WTC11 (cell line): Measurements from ENCODE around the gene CDH13.

Experiments
- SP1 ChIP-seq: sonication (generic); formaldehyde crosslinking; conservative IDR thresholded peaks from 2 replicates; pipeline ENCODE4 v1.8.1; 2022; ENCODE audit warnings: missing genetic modification reagents
- TP53 ChIP-seq: sonication (generic); formaldehyde crosslinking; IDR thresholded peaks from 2 replicates; pipeline ENCODE4 v1.8.1; 2023; ENCODE audit warnings: mild to moderate bottlenecking, missing genetic modification reagents
- TF ChIP-seq, protein P1 (sequence below): fragments of 200-600 bp; IDR thresholded peaks from 2 replicates; pipeline ENCODE4 v1.8.0; 2022; ENCODE audit warnings: antibody characterized with exemption
- TF ChIP-seq, protein P2 (sequence below): sonication (generic); formaldehyde crosslinking; IDR thresholded peaks from 2 replicates; pipeline ENCODE4 v1.8.0; 2022; ENCODE audit warnings: mild to moderate bottlenecking, missing genetic modification reagents
- TF ChIP-seq, protein P3 (sequence below): sonication (generic); formaldehyde crosslinking; IDR thresholded peaks from 2 replicates; pipeline ENCODE4 v1.8.0; 2022; ENCODE audit warnings: mild to moderate bottlenecking, missing genetic modification reagents
- TF ChIP-seq, protein P4 (sequence below): sonication (generic); formaldehyde crosslinking; IDR thresholded peaks from 2 replicates; pipeline ENCODE4 v1.8.0; 2022; ENCODE audit warnings: mild to moderate bottlenecking, missing genetic modification reagents

DNA sequence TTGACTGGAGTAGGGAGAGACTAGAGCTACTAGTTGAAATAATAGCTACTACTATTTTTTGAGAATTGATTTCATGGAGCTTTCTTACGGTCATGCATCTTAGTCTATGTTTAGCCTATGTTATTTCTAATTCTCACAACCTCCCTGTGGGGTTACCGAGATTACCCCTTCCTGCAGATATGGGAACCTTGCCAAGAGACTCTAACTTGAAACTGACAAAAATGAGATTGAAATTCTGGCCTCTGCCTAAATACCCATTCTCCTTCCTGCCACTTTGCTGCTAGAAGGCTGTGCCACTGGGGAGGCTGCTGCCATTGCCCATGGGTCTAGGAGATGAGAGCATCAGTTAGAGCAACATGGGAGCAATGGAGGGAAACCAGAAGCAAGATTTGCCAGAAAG, 410.3 kb downstream of the CDH13 start:
- TF ChIP-seq, protein P1, sequence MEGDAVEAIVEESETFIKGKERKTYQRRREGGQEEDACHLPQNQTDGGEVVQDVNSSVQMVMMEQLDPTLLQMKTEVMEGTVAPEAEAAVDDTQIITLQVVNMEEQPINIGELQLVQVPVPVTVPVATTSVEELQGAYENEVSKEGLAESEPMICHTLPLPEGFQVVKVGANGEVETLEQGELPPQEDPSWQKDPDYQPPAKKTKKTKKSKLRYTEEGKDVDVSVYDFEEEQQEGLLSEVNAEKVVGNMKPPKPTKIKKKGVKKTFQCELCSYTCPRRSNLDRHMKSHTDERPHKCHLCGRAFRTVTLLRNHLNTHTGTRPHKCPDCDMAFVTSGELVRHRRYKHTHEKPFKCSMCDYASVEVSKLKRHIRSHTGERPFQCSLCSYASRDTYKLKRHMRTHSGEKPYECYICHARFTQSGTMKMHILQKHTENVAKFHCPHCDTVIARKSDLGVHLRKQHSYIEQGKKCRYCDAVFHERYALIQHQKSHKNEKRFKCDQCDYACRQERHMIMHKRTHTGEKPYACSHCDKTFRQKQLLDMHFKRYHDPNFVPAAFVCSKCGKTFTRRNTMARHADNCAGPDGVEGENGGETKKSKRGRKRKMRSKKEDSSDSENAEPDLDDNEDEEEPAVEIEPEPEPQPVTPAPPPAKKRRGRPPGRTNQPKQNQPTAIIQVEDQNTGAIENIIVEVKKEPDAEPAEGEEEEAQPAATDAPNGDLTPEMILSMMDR = no peak
- TF ChIP-seq, protein P2, sequence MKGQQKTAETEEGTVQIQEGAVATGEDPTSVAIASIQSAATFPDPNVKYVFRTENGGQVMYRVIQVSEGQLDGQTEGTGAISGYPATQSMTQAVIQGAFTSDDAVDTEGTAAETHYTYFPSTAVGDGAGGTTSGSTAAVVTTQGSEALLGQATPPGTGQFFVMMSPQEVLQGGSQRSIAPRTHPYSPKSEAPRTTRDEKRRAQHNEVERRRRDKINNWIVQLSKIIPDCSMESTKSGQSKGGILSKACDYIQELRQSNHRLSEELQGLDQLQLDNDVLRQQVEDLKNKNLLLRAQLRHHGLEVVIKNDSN (CRISPR knock-in tag) = no peak
- TF ChIP-seq SP1 (CRISPR knock-in tag) (no peak), TP53 (CRISPR knock-in tag) (no peak)
- TF ChIP-seq, protein P3, sequence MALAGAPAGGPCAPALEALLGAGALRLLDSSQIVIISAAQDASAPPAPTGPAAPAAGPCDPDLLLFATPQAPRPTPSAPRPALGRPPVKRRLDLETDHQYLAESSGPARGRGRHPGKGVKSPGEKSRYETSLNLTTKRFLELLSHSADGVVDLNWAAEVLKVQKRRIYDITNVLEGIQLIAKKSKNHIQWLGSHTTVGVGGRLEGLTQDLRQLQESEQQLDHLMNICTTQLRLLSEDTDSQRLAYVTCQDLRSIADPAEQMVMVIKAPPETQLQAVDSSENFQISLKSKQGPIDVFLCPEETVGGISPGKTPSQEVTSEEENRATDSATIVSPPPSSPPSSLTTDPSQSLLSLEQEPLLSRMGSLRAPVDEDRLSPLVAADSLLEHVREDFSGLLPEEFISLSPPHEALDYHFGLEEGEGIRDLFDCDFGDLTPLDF (CRISPR knock-in tag) = no peak
- TF ChIP-seq, protein P4, sequence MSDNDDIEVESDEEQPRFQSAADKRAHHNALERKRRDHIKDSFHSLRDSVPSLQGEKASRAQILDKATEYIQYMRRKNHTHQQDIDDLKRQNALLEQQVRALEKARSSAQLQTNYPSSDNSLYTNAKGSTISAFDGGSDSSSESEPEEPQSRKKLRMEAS (CRISPR knock-in tag) = no peak
